Ovary (tissue), 9 donors: ENCODE data around the gene FABP6. TPM values are rescaled to one million over a fixed set of nuclear protein-coding genes. Genes with fewer than 3 reads are reported as not detected.
"Not testable (repeated sequence)": the region's sequence is repeated elsewhere in the genome, so short reads cannot be mapped to it uniquely, and the experiment has no call there.

ENCODE experiments used
- DNase-seq, 5 donors: peaks; one replicate each; pipeline ENCODE4 v3.0.0-alpha.2; 2019 to 2020
- H3K27ac ChIP-seq, 2 donors: fragments of 200-600 bp; one replicate each; pipeline versions ENCODE4 v1.5.1 to v1.8.0; 2019 to 2022
- H3K27me3 ChIP-seq: fragments of 200-600 bp; one replicate; pipeline ENCODE4 v1.8.0; 2022
- H3K36me3 ChIP-seq: fragments of 200-600 bp; sonication (generic); one replicate; pipeline ENCODE4 v1.5.1; 2019
- H3K4me1 ChIP-seq: one replicate; pipeline ENCODE4 v1.8.1; 2013; ENCODE audit warnings: mild to moderate bottlenecking, moderate library complexity; ENCODE audit not compliant: insufficient read depth
- H3K4me3 ChIP-seq: fragments of 200-600 bp; sonication (generic); one replicate; pipeline ENCODE4 v1.5.1; 2017
- H3K9me3 ChIP-seq, 2 donors: fragments of 200-600 bp in 1 of 2; sonication (generic) in 1 of 2; one replicate each; pipeline versions ENCODE4 v1.5.1 to v1.8.1; 2013 to 2019; ENCODE audit warnings: mild to moderate bottlenecking in 1 of 2, moderate library complexity in 1 of 2
- CTCF ChIP-seq, 3 donors: fragments of 450-650 bp in 2 of 3; fragments of 200-600 bp in 1 of 3; IDR thresholded peaks; one replicate each; pipeline versions ENCODE4 v1.5.1 to v1.8.0; 2016 to 2022; ENCODE audit warnings: antibody characterized with exemption in 3 of 3, mild to moderate bottlenecking in 1 of 3
- EP300 ChIP-seq: sonication (generic); formaldehyde crosslinking; IDR thresholded peaks from one replicate; pipeline ENCODE4 v1.6.1; 2017; ENCODE audit warnings: antibody characterized with exemption
- POLR2A ChIP-seq: fragments of 450-650 bp; IDR thresholded peaks from one replicate; pipeline ENCODE4 v1.6.1; 2017; ENCODE audit warnings: antibody characterized with exemption, mild to moderate bottlenecking, moderate library complexity
- WGBS, 3 donors: extraction: QIAGEN DNeasy Blood & Tissue Kit in 1 of 3; methylation state at CpG; one replicate each; pipeline versions ENCODE4 v1.1.5 to v1.1.7; 2013 to 2017; 5-methylcytosine and 5-hydroxymethylcytosine counted together
- intact Hi-C, 4 donors: fragments of 100-400 bp; cut with DNase I; formaldehyde crosslinking; loops; one replicate each; pipeline versions ENCODE4 v1.11.0 to v1.15.1; 2022 to 2023
- polyA plus RNA-seq, 2 donors: library from polyadenylated mRNA; stranded (reverse); fragments of 200-250 nt in 1 of 2; fragments of 350-450 nt in 1 of 2; fragmentation: Illumina TruSeq in 1 of 2; extraction: RNeasy Lipid Tissue Mini Kit (QIAGEN cat#74804) in 1 of 2; gene quantifications; one replicate each; pipeline ENCODE4 v1.2.3, GENCODE V29; 2013 to 2014
- total RNA-seq, 7 donors: library from RNA; depleted of rRNA in 2 of 7; stranded (reverse); fragments of >200 nt in 2 of 7; fragmentation: NEBNext Ultra II Directional in 3 of 7; extraction: Animal tissue kit (Norgen Biotek cat#: 25700) in 3 of 7; gene quantifications; one replicate each; pipeline versions ENCODE4 v1.1.0 to v1.2.4, GENCODE V29; 2016 to 2023
- donor health status: DM: no; HTN: no; CAD: no; lungs with moderate emphysema.
- donor health status: DM: no; HTN: no; CAD: no.
- donor health status: Bipolar disorder and iron deficiency.
- donor health status: DM: yes; HTN: yes; CAD: no.
- donor health status: DM: no; HTN: no; CAD: no.
- donor health status: DM: yes; HTN: yes; CAD: no.

Gene FABP6
- total and polyA plus RNA-seq, 9 donors = 0.83 to 10.6 (median 2.8) TPM; not detected in 5

- Histone ChIP-seq H3K9me3 (no peaks in the 10 kb centered on the region), H3K27me3 (no peaks in the 10 kb centered on the region), H3K27ac (no peak overlapping the region), H3K36me3 (no peaks in the 10 kb centered on the region), H3K4me3 (no peak overlapping the region), H3K4me1 (peaks cover 4% of the 10 kb centered on the region)
- TF ChIP-seq POLR2A = no peak
- no peak for TF ChIP-seq EP300
- no peak for TF ChIP-seq CTCF (IDR thresholded peaks at IDR 0.05)
- intact Hi-C loops = no loop called here
- no peak for DNase-seq
- 45 to 57% (median 55%) methylated on average over 3 of the region's 3 CpGs for WGBS, 3 donors
Measured at GRCh38 chr5:160185626-160186360, 43.5 kb upstream of the FABP6 start.

- no peak for DNase-seq
- Histone ChIP-seq H3K27ac (no peak overlapping the region), H3K9me3 (no peaks in the 10 kb centered on the region), H3K27me3 (no peaks in the 10 kb centered on the region), H3K4me1 (peaks cover 4% of the 10 kb centered on the region), H3K4me3 (no peak overlapping the region), H3K36me3 (no peaks in the 10 kb centered on the region)
- 84 to 95% (median 84%) methylated on average over 5 of the region's 5 CpGs for WGBS, 3 donors
- TF ChIP-seq EP300 = no peak
- intact Hi-C loops = no loop called here
Measured at GRCh38 chr5:160186480-160186879, 42.8 kb upstream of the FABP6 start.

- TF ChIP-seq EP300 (no peak), POLR2A (no peak)
- no peak for DNase-seq
- H3K27ac ChIP-seq = no peak overlapping the region
- H3K36me3 ChIP-seq = no peaks in the 10 kb centered on the region
- H3K4me1 ChIP-seq = peaks cover 4% of the 10 kb centered on the region
- no peaks in the 10 kb centered on the region for H3K9me3 ChIP-seq
- 95 to 98% (median 97%) methylated on average over 5 of the region's 5 CpGs for WGBS, 3 donors
- H3K27me3 ChIP-seq = no peaks in the 10 kb centered on the region
- H3K4me3 ChIP-seq = no peak overlapping the region
- intact Hi-C loops = no loop called here
Measured at GRCh38 chr5:160187091-160187490, 42.2 kb upstream of the FABP6 start.

GRCh38 chr5:160188141-160189015 is 40.9 kb upstream of the FABP6 start:
- H3K4me3 ChIP-seq = peak overlapping the region; percentile 51
- TF ChIP-seq EP300 (no peak), CTCF (IDR thresholded peaks at IDR 0.05) (no peak), POLR2A (no peak)
- no peaks in the 10 kb centered on the region for H3K9me3 ChIP-seq
- H3K27me3 ChIP-seq = no peaks in the 10 kb centered on the region
- WGBS, 3 donors = 0% methylated on average over 38 to 40 of the region's 40 CpGs
- H3K4me1 ChIP-seq = peaks cover 4% of the 10 kb centered on the region
- no peaks in the 10 kb centered on the region for H3K36me3 ChIP-seq
- peak; percentile 77 to 83 (median 78) for DNase-seq
- intact Hi-C loops = no loop called here
- peak overlapping the region; percentile 14 to 56 for H3K27ac ChIP-seq

GRCh38 chr5:160192424-160192823 is 36.9 kb upstream of the FABP6 start:
- WGBS, 3 donors = 95 to 96% (median 95%) methylated on average over 7 of the region's 7 CpGs
- TF ChIP-seq CTCF (IDR thresholded peaks at IDR 0.05) (no peak), POLR2A (no peak), EP300 (no peak)
- no peak overlapping the region for H3K27ac ChIP-seq
- intact Hi-C loops = loop anchor here in 2 of 4 donors (10.0 kb wide), 2 partner anchors 78 to 168 kb away; partner anchors contain the start of gene PWWP2A (in 1 of the 2)
- no peaks in the 10 kb centered on the region for H3K36me3 ChIP-seq
- no peak overlapping the region for H3K4me3 ChIP-seq
- peaks cover 4% of the 10 kb centered on the region for H3K4me1 ChIP-seq
- H3K27me3 ChIP-seq = no peaks in the 10 kb centered on the region
- H3K9me3 ChIP-seq = no peaks in the 10 kb centered on the region
- no peak for DNase-seq

- WGBS, 3 donors = 84 to 89% (median 87%) methylated on average over 18 of the region's 18 CpGs
- H3K4me3 ChIP-seq, H3K27me3 ChIP-seq, DNase-seq, H3K27ac ChIP-seq, H3K9me3 ChIP-seq, H3K36me3 ChIP-seq, H3K4me1 ChIP-seq: not testable (repeated sequence)
- intact Hi-C loops = loop anchor here in 2 of 4 donors (10.0 kb wide), 2 partner anchors 78 to 168 kb away; partner anchors contain the start of gene PWWP2A (in 1 of the 2)
Measured at GRCh38 chr5:160193076-160193475, 36.2 kb upstream of the FABP6 start.

GRCh38 chr5:160193790-160194189 is 35.5 kb upstream of the FABP6 start:
- H3K4me1 ChIP-seq, H3K27me3 ChIP-seq, DNase-seq, H3K27ac ChIP-seq, H3K4me3 ChIP-seq, H3K36me3 ChIP-seq, H3K9me3 ChIP-seq: not testable (repeated sequence)
- intact Hi-C loops = loop anchor here in 2 of 4 donors (10.0 kb wide), 2 partner anchors 79 to 169 kb away; partner anchors contain the start of gene PWWP2A (in 1 of the 2)
- 95 to 98% (median 97%) methylated on average over 28 of the region's 28 CpGs for WGBS, 3 donors
